ENCODE measurements around the gene TSHR. TPM values are rescaled to one million over a fixed set of nuclear protein-coding genes. Genes with fewer than 3 reads are reported as not detected.

Gene TSHR
- total RNA-seq, 1 experiment from 2014 or later, result not detected

GRCh38 chr14:80927083-80927989 lies 28.1 kb upstream of the TSHR start:
- Mint-ChIP-seq H3K27me3 (ENCODE audit: insufficient read depth, unreplicated experiment) (no peaks in the 10 kb centered on the region), H3K4me3 (ENCODE audit: unreplicated experiment) (no peak overlapping the region), H3K36me3 (ENCODE audit: insufficient read depth, unreplicated experiment) (no peaks in the 10 kb centered on the region), H3K27ac (ENCODE audit: low read depth, unreplicated experiment) (no peak overlapping the region), H3K4me1 (ENCODE audit: insufficient read depth, unreplicated experiment) (peaks cover 20% of the 10 kb centered on the region), H3K9me3 (ENCODE audit: unreplicated experiment) (no peaks in the 10 kb centered on the region)
- CTCF ChIA-PET, result interaction anchor here (0.6 to 0.7 kb wide), 2 partner anchors 14 to 69 kb away, joined by 3 to 6 read pairs; partner anchors contain the start of gene CEP128
- intact Hi-C loops (cut with micrococcal nuclease), result no loop called here
- no peak for DNase-seq (ENCODE audit: unreplicated experiment)
- POLR2A ChIA-PET, result no interaction called here
- no TSS peak for BruUV-seq (replicated peaks)
- TF ChIP-seq CTCF (IDR thresholded peaks at IDR 0.05; ENCODE audit: unreplicated experiment), result no peak

GRCh38 chr14:80930095-80930494 lies 25.3 kb upstream of the TSHR start:
- DNase-seq (ENCODE audit: unreplicated experiment), result no peak
- peaks cover 16% of the 10 kb centered on the region for H3K4me1 Mint-ChIP-seq (ENCODE audit: insufficient read depth, unreplicated experiment)
- BruUV-seq (replicated peaks), result no TSS peak
- intact Hi-C loops (cut with micrococcal nuclease), result no loop called here
- no peak overlapping the region for H3K27ac Mint-ChIP-seq (ENCODE audit: low read depth, unreplicated experiment)
- H3K27me3 Mint-ChIP-seq (ENCODE audit: insufficient read depth, unreplicated experiment), result no peaks in the 10 kb centered on the region
- no peaks in the 10 kb centered on the region for H3K9me3 Mint-ChIP-seq (ENCODE audit: unreplicated experiment)
- CTCF ChIA-PET, result interaction anchor here (0.8 kb wide), 1 partner anchor 241 kb away, joined by 3 read pairs; no protein-coding TSS in a partner anchor
- no peak overlapping the region for H3K4me3 Mint-ChIP-seq (ENCODE audit: unreplicated experiment)
- no peaks in the 10 kb centered on the region for H3K36me3 Mint-ChIP-seq (ENCODE audit: insufficient read depth, unreplicated experiment)
- no peak for TF ChIP-seq CTCF (IDR thresholded peaks at IDR 0.05; ENCODE audit: unreplicated experiment)
- POLR2A ChIA-PET, result interaction anchor here (0.5 to 1.4 kb wide), 3 partner anchors 10 to 399 kb away, joined by 3 to 6 read pairs (median 3); no protein-coding TSS in a partner anchor

- Mint-ChIP-seq H3K4me3 (ENCODE audit: unreplicated experiment) (peak overlapping the region; percentile 63), H3K36me3 (ENCODE audit: insufficient read depth, unreplicated experiment) (no peaks in the 10 kb centered on the region), H3K27me3 (ENCODE audit: insufficient read depth, unreplicated experiment) (no peaks in the 10 kb centered on the region), H3K9me3 (ENCODE audit: unreplicated experiment) (no peaks in the 10 kb centered on the region), H3K27ac (ENCODE audit: low read depth, unreplicated experiment) (peak overlapping the region; percentile 77), H3K4me1 (ENCODE audit: insufficient read depth, unreplicated experiment) (peaks cover 16% of the 10 kb centered on the region)
- CTCF ChIA-PET, result interaction anchor here (0.8 to 1.1 kb wide), 3 partner anchors 59 to 240 kb away, joined by 3 to 4 read pairs (median 3); no protein-coding TSS in a partner anchor
- POLR2A ChIA-PET, result interaction anchor here (0.5 to 1.4 kb wide), 5 partner anchors 10 to 582 kb away, joined by 3 to 9 read pairs (median 3); partner anchors contain the start of gene CEP128
- no peak for TF ChIP-seq CTCF (IDR thresholded peaks at IDR 0.05; ENCODE audit: unreplicated experiment)
- DNase-seq (ENCODE audit: unreplicated experiment), result peak; percentile 73
- BruUV-seq (replicated peaks), result no TSS peak
- intact Hi-C loops (cut with micrococcal nuclease), result no loop called here
Measured at GRCh38 chr14:80930836-80931389, 24.5 kb upstream of the TSHR start.

- no peak overlapping the region for H3K27ac Mint-ChIP-seq (ENCODE audit: low read depth, unreplicated experiment)
- ChIA-PET CTCF (interaction anchor here (0.6 to 1.7 kb wide), 4 partner anchors 56 to 1733 kb away, joined by 3 to 6 read pairs (median 3); no protein-coding TSS in a partner anchor), POLR2A (interaction anchor here (1.1 kb wide), 1 partner anchor 8 kb away, joined by 4 read pairs; the partner anchor contains the start of gene CEP128)
- H3K4me1 Mint-ChIP-seq (ENCODE audit: insufficient read depth, unreplicated experiment), result peaks cover 16% of the 10 kb centered on the region
- peaks cover 3% of the 10 kb centered on the region for H3K36me3 Mint-ChIP-seq (ENCODE audit: insufficient read depth, unreplicated experiment)
- DNase-seq (ENCODE audit: unreplicated experiment), result no peak
- no peak for TF ChIP-seq CTCF (IDR thresholded peaks at IDR 0.05; ENCODE audit: unreplicated experiment)
- H3K9me3 Mint-ChIP-seq (ENCODE audit: unreplicated experiment), result no peaks in the 10 kb centered on the region
- no peak overlapping the region for H3K4me3 Mint-ChIP-seq (ENCODE audit: unreplicated experiment)
- intact Hi-C loops (cut with micrococcal nuclease), result no loop called here
- BruUV-seq (replicated peaks), result no TSS peak
- no peaks in the 10 kb centered on the region for H3K27me3 Mint-ChIP-seq (ENCODE audit: insufficient read depth, unreplicated experiment)
Measured at GRCh38 chr14:80933282-80933681, 22.1 kb upstream of the TSHR start.

All from MCF 10A (cell line).